H1 (cell line): ENCODE measurements around the gene DAB2IP. TPM values are rescaled to one million over a fixed set of nuclear protein-coding genes. Genes with fewer than 3 reads are reported as not detected.

Source experiments
- BCL11A ChIP-seq, 2 experiments: IDR thresholded peaks; one replicate each; pipeline ENCODE4 v1.6.1; 2011; ENCODE audit warnings: low read depth in 2 of 2, low read length in 2 of 2, mild to moderate bottlenecking in 2 of 2
- CREB1 ChIP-seq: IDR thresholded peaks from 2 replicates; pipeline ENCODE4 v1.6.1; 2012; ENCODE audit warnings: inconsistent platforms
- JUND ChIP-seq: IDR thresholded peaks from 2 replicates; pipeline ENCODE4 v1.6.1; 2011; ENCODE audit warnings: mild to moderate bottlenecking, improper control_type of control experiment, low read length
- KDM1A ChIP-seq: fragments of 200-600, 300-600 bp; sonication (generic); IDR thresholded peaks from 2 replicates; pipeline ENCODE4 v1.7.1; 2016; ENCODE audit warnings: mild to moderate bottlenecking, low read length, borderline replicate concordance
- MAFK ChIP-seq: IDR thresholded peaks from 2 replicates; pipeline ENCODE4 v1.6.1; 2012; ENCODE audit warnings: low read depth, mild to moderate bottlenecking, improper control_type of control experiment, low read length
- NRF1 ChIP-seq: IDR thresholded peaks from 2 replicates; pipeline ENCODE4 v1.6.1; 2011; ENCODE audit warnings: mild to moderate bottlenecking, low read depth, low read length, improper control_type of control experiment
- RFX5 ChIP-seq: IDR thresholded peaks from 2 replicates; pipeline ENCODE4 v1.6.1; 2011; ENCODE audit warnings: low read depth, low read length, improper control_type of control experiment, borderline replicate concordance
- SP2 ChIP-seq: IDR thresholded peaks from 2 replicates; pipeline ENCODE4 v1.6.1; 2012; ENCODE audit warnings: mild to moderate bottlenecking, low read length, inconsistent platforms
- TEAD4 ChIP-seq: IDR thresholded peaks from 2 replicates; pipeline ENCODE4 v1.6.1; 2012; ENCODE audit warnings: low read depth, low read length, inconsistent platforms, mixed read lengths
- polyA plus RNA-seq, 7 experiments: library from polyadenylated mRNA; depleted of rRNA in 3 of 7; stranded (reverse) in 5 of 7; unstranded in 2 of 7; fragments of >200 nt in 5 of 7; fragments of 200-250 nt in 2 of 7; gene quantifications; 1 replicate in 5 of 7; 2 replicates in 1 of 7; 4 replicates in 1 of 7; pipeline versions ENCODE4 v1.2.1 to v1.2.3, GENCODE V29; 2011 to 2013; ENCODE audit warnings: missing spikeins in 2 of 7, mixed read lengths in 2 of 7
- total RNA-seq: library from RNA; stranded (reverse); fragmentation: NEBNext Ultra II Directional; extraction: Animal tissue kit (Norgen Biotek cat#: 25700); gene quantifications from 2 replicates; pipeline ENCODE4 v1.2.1, GENCODE V29; 2021
- TF ChIP-seq, protein P1 (sequence below): fragments of 300-600 bp; sonication (generic); IDR thresholded peaks from 2 replicates; pipeline ENCODE4 v1.7.1; 2012; ENCODE audit warnings: low read length, moderate library complexity, mild to moderate bottlenecking, inconsistent platforms; ENCODE audit not compliant: insufficient replicate concordance

DAB2IP gene
- total and polyA plus RNA-seq, 2 of the 8 experiments (the other 6 are each of a cell fraction or from before 2014, with no cell fraction given), result 19.7 to 39.5 TPM

DNA sequence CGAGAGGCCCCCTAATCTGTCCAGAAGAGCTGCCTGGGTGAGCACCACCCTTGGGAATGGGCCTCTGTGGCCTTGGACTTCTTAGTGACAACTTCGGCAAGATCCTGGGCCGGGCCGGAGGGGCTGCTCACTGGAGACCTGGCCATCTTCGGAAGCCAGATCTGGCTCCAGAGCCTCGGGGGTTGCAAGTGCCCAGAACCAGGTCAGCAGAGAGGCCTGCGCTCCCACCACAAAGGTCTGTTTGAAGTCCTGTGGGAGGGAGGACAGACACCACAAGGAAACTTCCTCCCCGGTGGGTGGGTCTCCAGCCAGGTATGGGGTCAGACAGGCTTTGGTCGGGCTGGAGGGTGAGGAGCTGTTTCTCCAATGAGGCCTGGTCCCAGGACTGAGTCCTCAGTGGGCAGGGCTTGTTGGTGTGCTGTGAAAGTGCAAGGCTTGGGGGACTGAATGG, 86.1 kb downstream of the DAB2IP start (continued):
- TF ChIP-seq, protein P1, sequence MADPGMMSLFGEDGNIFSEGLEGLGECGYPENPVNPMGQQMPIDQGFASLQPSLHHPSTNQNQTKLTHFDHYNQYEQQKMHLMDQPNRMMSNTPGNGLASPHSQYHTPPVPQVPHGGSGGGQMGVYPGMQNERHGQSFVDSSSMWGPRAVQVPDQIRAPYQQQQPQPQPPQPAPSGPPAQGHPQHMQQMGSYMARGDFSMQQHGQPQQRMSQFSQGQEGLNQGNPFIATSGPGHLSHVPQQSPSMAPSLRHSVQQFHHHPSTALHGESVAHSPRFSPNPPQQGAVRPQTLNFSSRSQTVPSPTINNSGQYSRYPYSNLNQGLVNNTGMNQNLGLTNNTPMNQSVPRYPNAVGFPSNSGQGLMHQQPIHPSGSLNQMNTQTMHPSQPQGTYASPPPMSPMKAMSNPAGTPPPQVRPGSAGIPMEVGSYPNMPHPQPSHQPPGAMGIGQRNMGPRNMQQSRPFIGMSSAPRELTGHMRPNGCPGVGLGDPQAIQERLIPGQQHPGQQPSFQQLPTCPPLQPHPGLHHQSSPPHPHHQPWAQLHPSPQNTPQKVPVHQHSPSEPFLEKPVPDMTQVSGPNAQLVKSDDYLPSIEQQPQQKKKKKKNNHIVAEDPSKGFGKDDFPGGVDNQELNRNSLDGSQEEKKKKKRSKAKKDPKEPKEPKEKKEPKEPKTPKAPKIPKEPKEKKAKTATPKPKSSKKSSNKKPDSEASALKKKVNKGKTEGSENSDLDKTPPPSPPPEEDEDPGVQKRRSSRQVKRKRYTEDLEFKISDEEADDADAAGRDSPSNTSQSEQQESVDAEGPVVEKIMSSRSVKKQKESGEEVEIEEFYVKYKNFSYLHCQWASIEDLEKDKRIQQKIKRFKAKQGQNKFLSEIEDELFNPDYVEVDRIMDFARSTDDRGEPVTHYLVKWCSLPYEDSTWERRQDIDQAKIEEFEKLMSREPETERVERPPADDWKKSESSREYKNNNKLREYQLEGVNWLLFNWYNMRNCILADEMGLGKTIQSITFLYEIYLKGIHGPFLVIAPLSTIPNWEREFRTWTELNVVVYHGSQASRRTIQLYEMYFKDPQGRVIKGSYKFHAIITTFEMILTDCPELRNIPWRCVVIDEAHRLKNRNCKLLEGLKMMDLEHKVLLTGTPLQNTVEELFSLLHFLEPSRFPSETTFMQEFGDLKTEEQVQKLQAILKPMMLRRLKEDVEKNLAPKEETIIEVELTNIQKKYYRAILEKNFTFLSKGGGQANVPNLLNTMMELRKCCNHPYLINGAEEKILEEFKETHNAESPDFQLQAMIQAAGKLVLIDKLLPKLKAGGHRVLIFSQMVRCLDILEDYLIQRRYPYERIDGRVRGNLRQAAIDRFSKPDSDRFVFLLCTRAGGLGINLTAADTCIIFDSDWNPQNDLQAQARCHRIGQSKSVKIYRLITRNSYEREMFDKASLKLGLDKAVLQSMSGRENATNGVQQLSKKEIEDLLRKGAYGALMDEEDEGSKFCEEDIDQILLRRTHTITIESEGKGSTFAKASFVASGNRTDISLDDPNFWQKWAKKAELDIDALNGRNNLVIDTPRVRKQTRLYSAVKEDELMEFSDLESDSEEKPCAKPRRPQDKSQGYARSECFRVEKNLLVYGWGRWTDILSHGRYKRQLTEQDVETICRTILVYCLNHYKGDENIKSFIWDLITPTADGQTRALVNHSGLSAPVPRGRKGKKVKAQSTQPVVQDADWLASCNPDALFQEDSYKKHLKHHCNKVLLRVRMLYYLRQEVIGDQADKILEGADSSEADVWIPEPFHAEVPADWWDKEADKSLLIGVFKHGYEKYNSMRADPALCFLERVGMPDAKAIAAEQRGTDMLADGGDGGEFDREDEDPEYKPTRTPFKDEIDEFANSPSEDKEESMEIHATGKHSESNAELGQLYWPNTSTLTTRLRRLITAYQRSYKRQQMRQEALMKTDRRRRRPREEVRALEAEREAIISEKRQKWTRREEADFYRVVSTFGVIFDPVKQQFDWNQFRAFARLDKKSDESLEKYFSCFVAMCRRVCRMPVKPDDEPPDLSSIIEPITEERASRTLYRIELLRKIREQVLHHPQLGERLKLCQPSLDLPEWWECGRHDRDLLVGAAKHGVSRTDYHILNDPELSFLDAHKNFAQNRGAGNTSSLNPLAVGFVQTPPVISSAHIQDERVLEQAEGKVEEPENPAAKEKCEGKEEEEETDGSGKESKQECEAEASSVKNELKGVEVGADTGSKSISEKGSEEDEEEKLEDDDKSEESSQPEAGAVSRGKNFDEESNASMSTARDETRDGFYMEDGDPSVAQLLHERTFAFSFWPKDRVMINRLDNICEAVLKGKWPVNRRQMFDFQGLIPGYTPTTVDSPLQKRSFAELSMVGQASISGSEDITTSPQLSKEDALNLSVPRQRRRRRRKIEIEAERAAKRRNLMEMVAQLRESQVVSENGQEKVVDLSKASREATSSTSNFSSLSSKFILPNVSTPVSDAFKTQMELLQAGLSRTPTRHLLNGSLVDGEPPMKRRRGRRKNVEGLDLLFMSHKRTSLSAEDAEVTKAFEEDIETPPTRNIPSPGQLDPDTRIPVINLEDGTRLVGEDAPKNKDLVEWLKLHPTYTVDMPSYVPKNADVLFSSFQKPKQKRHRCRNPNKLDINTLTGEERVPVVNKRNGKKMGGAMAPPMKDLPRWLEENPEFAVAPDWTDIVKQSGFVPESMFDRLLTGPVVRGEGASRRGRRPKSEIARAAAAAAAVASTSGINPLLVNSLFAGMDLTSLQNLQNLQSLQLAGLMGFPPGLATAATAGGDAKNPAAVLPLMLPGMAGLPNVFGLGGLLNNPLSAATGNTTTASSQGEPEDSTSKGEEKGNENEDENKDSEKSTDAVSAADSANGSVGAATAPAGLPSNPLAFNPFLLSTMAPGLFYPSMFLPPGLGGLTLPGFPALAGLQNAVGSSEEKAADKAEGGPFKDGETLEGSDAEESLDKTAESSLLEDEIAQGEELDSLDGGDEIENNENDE, result no peak
- TF ChIP-seq MAFK (no peak), TEAD4 (no peak), BCL11A (IDR thresholded peaks at IDR 0.05; ENCODE audit: low read depth in 2 of 2, low read length in 2 of 2) (no peak), CREB1 (no peak), SP2 (no peak), NRF1 (no peak), JUND (no peak), KDM1A (no peak), RFX5 (no peak)
